Measurements from ENCODE around the gene IBTK. TPM values are rescaled to one million over a fixed set of nuclear protein-coding genes. Genes with fewer than 3 reads are reported as not detected.
A peak's percentile ranks its signal among the peaks of the same experiment; 100 is the strongest.

IBTK gene
- total and polyA plus RNA-seq, 2 donors from 2014 or later, result 17.2 to 38.4 TPM

DNA sequence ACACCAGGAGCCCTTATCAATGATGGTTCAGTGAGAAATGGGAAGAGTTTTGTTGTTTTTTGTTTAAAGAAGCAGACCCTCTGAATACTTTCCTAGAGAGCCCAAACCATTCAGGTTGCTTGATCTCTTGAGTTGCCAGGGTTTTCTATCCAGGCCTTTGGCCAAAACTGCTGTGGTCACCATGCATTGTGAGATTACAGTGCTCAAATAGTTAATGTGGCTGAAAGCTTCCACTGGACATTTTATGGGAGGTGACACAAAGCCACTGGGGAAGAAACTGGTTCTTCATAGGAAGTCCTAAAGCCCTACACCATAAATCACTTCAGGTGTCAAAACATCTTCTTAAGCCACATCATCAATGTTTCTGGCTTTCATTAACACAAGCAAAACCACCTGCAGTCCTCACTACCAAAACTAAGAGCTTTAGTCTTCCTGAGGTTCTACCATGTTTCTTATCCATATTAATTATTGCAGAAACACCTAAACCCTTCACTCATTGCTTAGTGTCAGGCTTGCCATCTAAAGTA lies 101.6 kb downstream of the IBTK start:
- Histone ChIP-seq H3K27me3 (ENCODE audit: control insufficient read depth, insufficient read depth, low read length) (no peaks in the 10 kb centered on the region), H3K36me3 (ENCODE audit: control insufficient read depth in 2 of 3, insufficient read depth in 3 of 3, low read length in 3 of 3) (no peaks in the 10 kb centered on the region), H3K4me3 (ENCODE audit: low read length in 3 of 3) (no peak overlapping the region), H3K9ac (ENCODE audit: low read length in 3 of 3) (no peak overlapping the region), H3K9me3 (ENCODE audit: control insufficient read depth in 2 of 3, insufficient read depth in 1 of 3, low read length in 3 of 3) (no peaks in the 10 kb centered on the region), H3K4me1 (ENCODE audit: control insufficient read depth in 2 of 3, insufficient read depth in 2 of 3, low read depth in 1 of 3, low read length in 3 of 3) (no peaks in the 10 kb centered on the region), H3K27ac (ENCODE audit: low read depth in 2 of 2, low read length in 2 of 2) (no peak overlapping the region)
- no peak for FAIRE-seq
- DNase-seq, result no peak
- TF ChIP-seq, protein P1, sequence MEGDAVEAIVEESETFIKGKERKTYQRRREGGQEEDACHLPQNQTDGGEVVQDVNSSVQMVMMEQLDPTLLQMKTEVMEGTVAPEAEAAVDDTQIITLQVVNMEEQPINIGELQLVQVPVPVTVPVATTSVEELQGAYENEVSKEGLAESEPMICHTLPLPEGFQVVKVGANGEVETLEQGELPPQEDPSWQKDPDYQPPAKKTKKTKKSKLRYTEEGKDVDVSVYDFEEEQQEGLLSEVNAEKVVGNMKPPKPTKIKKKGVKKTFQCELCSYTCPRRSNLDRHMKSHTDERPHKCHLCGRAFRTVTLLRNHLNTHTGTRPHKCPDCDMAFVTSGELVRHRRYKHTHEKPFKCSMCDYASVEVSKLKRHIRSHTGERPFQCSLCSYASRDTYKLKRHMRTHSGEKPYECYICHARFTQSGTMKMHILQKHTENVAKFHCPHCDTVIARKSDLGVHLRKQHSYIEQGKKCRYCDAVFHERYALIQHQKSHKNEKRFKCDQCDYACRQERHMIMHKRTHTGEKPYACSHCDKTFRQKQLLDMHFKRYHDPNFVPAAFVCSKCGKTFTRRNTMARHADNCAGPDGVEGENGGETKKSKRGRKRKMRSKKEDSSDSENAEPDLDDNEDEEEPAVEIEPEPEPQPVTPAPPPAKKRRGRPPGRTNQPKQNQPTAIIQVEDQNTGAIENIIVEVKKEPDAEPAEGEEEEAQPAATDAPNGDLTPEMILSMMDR (IDR thresholded peaks at IDR 0.05; ENCODE audit: borderline replicate concordance, extremely low read depth, insufficient read depth), result no peak
- intact Hi-C loops (cut with DNase I), result no loop called here

DNA sequence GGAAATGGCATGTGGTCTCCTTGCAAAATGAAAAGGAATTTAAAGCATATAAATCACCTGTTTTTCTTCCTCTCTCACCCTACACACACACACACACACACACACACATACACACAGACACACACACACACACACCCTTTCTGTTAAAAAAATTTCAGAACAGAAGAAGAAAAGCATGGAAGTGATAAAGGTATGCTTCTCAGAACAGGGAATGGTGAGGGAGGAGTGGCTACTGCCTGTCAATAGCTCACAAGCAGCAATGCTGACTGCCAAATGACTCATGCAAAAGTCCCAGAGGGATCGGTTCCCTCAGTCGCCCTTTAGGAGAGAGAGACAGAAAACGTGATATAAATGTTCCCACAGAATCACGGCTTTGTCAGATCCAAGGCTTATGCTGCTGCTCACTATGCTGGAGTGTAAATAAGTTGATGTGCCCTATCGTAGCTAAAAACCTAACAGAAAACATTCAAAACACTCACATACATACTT lies 102.6 kb downstream of the IBTK start:
- TF ChIP-seq, protein P1 (IDR thresholded peaks at IDR 0.05; ENCODE audit: borderline replicate concordance, extremely low read depth, insufficient read depth), result no peak
- Histone ChIP-seq H3K27ac (ENCODE audit: low read depth in 2 of 2, low read length in 2 of 2) (no peak overlapping the region), H3K4me1 (ENCODE audit: control insufficient read depth in 2 of 3, insufficient read depth in 2 of 3, low read depth in 1 of 3, low read length in 3 of 3) (no peaks in the 10 kb centered on the region), H3K9me3 (ENCODE audit: control insufficient read depth in 2 of 3, insufficient read depth in 1 of 3, low read length in 3 of 3) (no peaks in the 10 kb centered on the region), H3K4me3 (ENCODE audit: low read length in 3 of 3) (no peak overlapping the region), H3K27me3 (ENCODE audit: control insufficient read depth, insufficient read depth, low read length) (no peaks in the 10 kb centered on the region), H3K9ac (ENCODE audit: low read length in 3 of 3) (no peak overlapping the region), H3K36me3 (ENCODE audit: control insufficient read depth in 2 of 3, insufficient read depth in 3 of 3, low read length in 3 of 3) (no peaks in the 10 kb centered on the region)
- intact Hi-C loops (cut with DNase I), result no loop called here
- DNase-seq (no peak), FAIRE-seq (no peak)

DNA sequence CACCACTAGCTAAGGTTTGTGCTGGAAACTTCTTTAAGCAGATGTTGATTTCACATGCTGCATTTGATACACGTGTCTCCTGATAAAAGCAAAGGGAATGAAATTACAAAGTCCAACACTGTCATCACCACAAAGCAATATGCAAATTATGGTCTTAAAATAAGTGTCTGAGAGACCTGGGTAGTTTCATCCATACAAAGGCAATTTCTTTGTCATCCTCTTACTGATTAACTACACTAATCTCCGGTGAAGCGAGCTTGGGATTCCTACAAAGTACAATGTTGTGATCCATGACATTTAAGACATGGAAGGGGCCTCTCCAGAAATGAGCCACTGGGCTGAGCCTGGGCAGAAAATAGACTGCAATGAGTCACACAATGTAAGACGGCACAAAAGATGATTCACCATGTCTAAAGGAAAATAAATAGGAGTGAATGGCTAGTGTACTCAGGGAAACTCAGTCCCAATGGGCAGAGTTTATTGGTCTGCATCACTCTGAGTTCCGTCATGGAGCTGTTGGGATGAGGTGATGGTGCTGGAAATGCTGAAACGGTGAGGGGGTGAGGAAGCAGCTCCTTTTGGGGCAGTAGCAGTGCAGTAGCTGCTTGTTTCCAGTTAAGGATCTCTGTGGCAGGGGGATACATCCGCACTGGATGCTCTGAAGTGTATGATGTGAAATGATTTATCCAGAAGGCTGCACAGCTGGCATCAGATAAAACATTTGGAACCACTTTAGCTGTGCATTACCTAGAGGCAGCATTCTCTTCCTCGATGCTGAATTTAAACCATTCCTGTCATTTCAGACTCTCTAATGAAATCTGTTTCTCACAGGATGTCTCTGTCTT lies 103.3 kb downstream of the IBTK start:
- H3K4me1 ChIP-seq (ENCODE audit: control insufficient read depth in 2 of 3, insufficient read depth in 2 of 3, low read depth in 1 of 3, low read length in 3 of 3), result no peaks in the 10 kb centered on the region
- intact Hi-C loops (cut with DNase I), result no loop called here
- no peaks in the 10 kb centered on the region for H3K36me3 ChIP-seq (ENCODE audit: control insufficient read depth in 2 of 3, insufficient read depth in 3 of 3, low read length in 3 of 3)
- no peak overlapping the region for H3K9ac ChIP-seq (ENCODE audit: low read length in 3 of 3)
- FAIRE-seq, result no peak
- no peaks in the 10 kb centered on the region for H3K9me3 ChIP-seq (ENCODE audit: control insufficient read depth in 2 of 3, insufficient read depth in 1 of 3, low read length in 3 of 3)
- no peak overlapping the region for H3K27ac ChIP-seq (ENCODE audit: low read depth in 2 of 2, low read length in 2 of 2)
- TF ChIP-seq, protein P1 (IDR thresholded peaks at IDR 0.05; ENCODE audit: borderline replicate concordance, extremely low read depth, insufficient read depth), result no peak
- H3K27me3 ChIP-seq (ENCODE audit: control insufficient read depth, insufficient read depth, low read length), result no peaks in the 10 kb centered on the region
- no peak overlapping the region for H3K4me3 ChIP-seq (ENCODE audit: low read length in 3 of 3)
- peak in 2 of 5 donors; percentile 13 to 17 for DNase-seq
